HG03575 (cell line): Measurements from ENCODE around the gene ABHD2.
A peak's percentile ranks its signal among the peaks of the same experiment; 100 is the strongest.
"Not testable (repeated sequence)": the region's sequence is repeated elsewhere in the genome, so short reads cannot be mapped to it uniquely, and the experiment has no call there.

ENCODE experiments used
- ATAC-seq: cut with Tn5 transposase; IDR thresholded peaks from one replicate; pipeline ENCODE4 v1.9.1; 2021; ENCODE audit not compliant: unreplicated experiment, insufficient number of reproducible peaks, low FRiP score; ENCODE audit errors: extremely low read depth

The ABHD2 gene

GRCh38 chr15:89087830-89088604 lies at the start of gene ABHD2:
Gene ABHD2, plus strand, starts transcription at chr15:89088456. Its CDS starts 27,872 bp downstream, at chr15:89116328.
- ATAC-seq = peak; percentile 89

GRCh38 chr15:89039142-89039541 lies 49.1 kb upstream of the ABHD2 start:
- ATAC-seq = no peak

- ATAC-seq = no peak
Measured at GRCh38 chr15:89041507-89041906, 46.7 kb upstream of the ABHD2 start.

- ATAC-seq = no peak
Measured at GRCh38 chr15:89042387-89042786, 45.9 kb upstream of the ABHD2 start.

- no peak for ATAC-seq
Measured at GRCh38 chr15:89043031-89044002, 44.9 kb upstream of the ABHD2 start.

- not testable (repeated sequence) for ATAC-seq
Measured at GRCh38 chr15:89049016-89049666, 39.1 kb upstream of the ABHD2 start.

GRCh38 chr15:89051875-89052274 lies 36.4 kb upstream of the ABHD2 start:
- ATAC-seq = no peak

- no peak for ATAC-seq
Measured at GRCh38 chr15:89052474-89052873, 35.8 kb upstream of the ABHD2 start.

GRCh38 chr15:89054873-89055272 lies 33.4 kb upstream of the ABHD2 start:
- ATAC-seq = no peak

- ATAC-seq = no peak
Measured at GRCh38 chr15:89057506-89058133, 30.6 kb upstream of the ABHD2 start.

GRCh38 chr15:89058376-89058775 lies 29.9 kb upstream of the ABHD2 start:
- ATAC-seq = no peak

GRCh38 chr15:89058876-89059405 lies 29.3 kb upstream of the ABHD2 start:
- ATAC-seq = no peak

GRCh38 chr15:89066280-89066679 lies 22.0 kb upstream of the ABHD2 start:
- no peak for ATAC-seq

GRCh38 chr15:89067751-89068150 lies 20.5 kb upstream of the ABHD2 start:
- no peak for ATAC-seq

GRCh38 chr15:89068325-89068784 lies 19.9 kb upstream of the ABHD2 start:
- peak; percentile 70 for ATAC-seq

- no peak for ATAC-seq
Measured at GRCh38 chr15:89070197-89071124, 17.8 kb upstream of the ABHD2 start.

- no peak for ATAC-seq
Measured at GRCh38 chr15:89071471-89071870, 16.8 kb upstream of the ABHD2 start.
